ENCODE measurements around the gene ADCY3.

DNA sequence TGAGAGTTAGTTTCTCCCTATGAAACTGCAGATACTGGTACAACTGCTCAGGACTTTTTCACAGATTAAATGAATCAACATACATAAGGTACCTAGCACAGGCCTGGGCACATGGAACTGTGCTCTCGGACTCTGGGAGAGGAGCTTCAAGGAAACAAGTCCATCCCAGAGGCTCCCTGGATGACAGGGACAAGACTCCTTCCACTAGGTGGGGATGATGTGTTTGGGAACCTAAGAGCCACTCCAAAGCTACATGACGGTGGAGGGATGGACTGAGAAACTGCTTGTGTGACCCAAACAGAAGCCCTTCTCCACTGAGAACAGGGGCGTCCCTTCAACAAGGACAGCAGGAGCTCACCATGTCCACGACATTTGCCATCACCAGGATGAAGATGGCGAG, 89.7 kb downstream of the ADCY3 start:
- TF ChIP-seq, protein P1, sequence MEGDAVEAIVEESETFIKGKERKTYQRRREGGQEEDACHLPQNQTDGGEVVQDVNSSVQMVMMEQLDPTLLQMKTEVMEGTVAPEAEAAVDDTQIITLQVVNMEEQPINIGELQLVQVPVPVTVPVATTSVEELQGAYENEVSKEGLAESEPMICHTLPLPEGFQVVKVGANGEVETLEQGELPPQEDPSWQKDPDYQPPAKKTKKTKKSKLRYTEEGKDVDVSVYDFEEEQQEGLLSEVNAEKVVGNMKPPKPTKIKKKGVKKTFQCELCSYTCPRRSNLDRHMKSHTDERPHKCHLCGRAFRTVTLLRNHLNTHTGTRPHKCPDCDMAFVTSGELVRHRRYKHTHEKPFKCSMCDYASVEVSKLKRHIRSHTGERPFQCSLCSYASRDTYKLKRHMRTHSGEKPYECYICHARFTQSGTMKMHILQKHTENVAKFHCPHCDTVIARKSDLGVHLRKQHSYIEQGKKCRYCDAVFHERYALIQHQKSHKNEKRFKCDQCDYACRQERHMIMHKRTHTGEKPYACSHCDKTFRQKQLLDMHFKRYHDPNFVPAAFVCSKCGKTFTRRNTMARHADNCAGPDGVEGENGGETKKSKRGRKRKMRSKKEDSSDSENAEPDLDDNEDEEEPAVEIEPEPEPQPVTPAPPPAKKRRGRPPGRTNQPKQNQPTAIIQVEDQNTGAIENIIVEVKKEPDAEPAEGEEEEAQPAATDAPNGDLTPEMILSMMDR (IDR thresholded peaks at IDR 0.05) = no peak
- TF ChIP-seq POLR2A (IDR thresholded peaks at IDR 0.05) (no peak), POLR2AphosphoS5 (IDR thresholded peaks at IDR 0.05) (no peak)
